Measurements from ENCODE around the gene CCR5AS.

Gene CCR5AS

GRCh38 chr3:46349484-46350261 is 57.2 kb downstream of the CCR5AS start:
- no peaks in the 10 kb centered on the region for H3K4me1 Mint-ChIP-seq (ENCODE audit: unreplicated experiment)
- H3K27ac Mint-ChIP-seq (ENCODE audit: unreplicated experiment), result no peak overlapping the region
- H3K9me3 Mint-ChIP-seq (ENCODE audit: unreplicated experiment), result no peaks in the 10 kb centered on the region
- peaks cover 57% of the 10 kb centered on the region for H3K27me3 Mint-ChIP-seq (ENCODE audit: unreplicated experiment)
- no peak overlapping the region for H3K4me3 Mint-ChIP-seq (ENCODE audit: unreplicated experiment)
- no peak for DNase-seq (ENCODE audit: extremely low spot score, unreplicated experiment)
- no peaks in the 10 kb centered on the region for H3K36me3 Mint-ChIP-seq (ENCODE audit: unreplicated experiment)
- no peak for TF ChIP-seq CTCF (IDR thresholded peaks at IDR 0.05)

- no peaks in the 10 kb centered on the region for H3K4me1 Mint-ChIP-seq (ENCODE audit: unreplicated experiment)
- H3K36me3 Mint-ChIP-seq (ENCODE audit: unreplicated experiment), result no peaks in the 10 kb centered on the region
- H3K27me3 Mint-ChIP-seq (ENCODE audit: unreplicated experiment), result peaks cover 52% of the 10 kb centered on the region
- TF ChIP-seq CTCF (IDR thresholded peaks at IDR 0.05), result no peak
- no peaks in the 10 kb centered on the region for H3K9me3 Mint-ChIP-seq (ENCODE audit: unreplicated experiment)
- H3K4me3 Mint-ChIP-seq (ENCODE audit: unreplicated experiment), result no peak overlapping the region
- H3K27ac Mint-ChIP-seq (ENCODE audit: unreplicated experiment), result no peak overlapping the region
- no peak for DNase-seq (ENCODE audit: extremely low spot score, unreplicated experiment)
Observed at GRCh38 chr3:46348823-46349482, 57.9 kb downstream of the CCR5AS start.

- no peaks in the 10 kb centered on the region for H3K4me1 Mint-ChIP-seq (ENCODE audit: unreplicated experiment)
- no peaks in the 10 kb centered on the region for H3K36me3 Mint-ChIP-seq (ENCODE audit: unreplicated experiment)
- H3K27me3 Mint-ChIP-seq (ENCODE audit: unreplicated experiment), result peaks cover 17% of the 10 kb centered on the region
Observed at GRCh38 chr3:46344476-46344875, 62.4 kb downstream of the CCR5AS start.

GRCh38 chr3:46338840-46339239 is 68.0 kb downstream of the CCR5AS start:
- no peaks in the 10 kb centered on the region for H3K4me1 Mint-ChIP-seq (ENCODE audit: unreplicated experiment)
- no peak overlapping the region for H3K27ac Mint-ChIP-seq (ENCODE audit: unreplicated experiment)
- H3K27me3 Mint-ChIP-seq (ENCODE audit: unreplicated experiment), result peaks cover 14% of the 10 kb centered on the region
- no peak for DNase-seq (ENCODE audit: extremely low spot score, unreplicated experiment)
- H3K9me3 Mint-ChIP-seq (ENCODE audit: unreplicated experiment), result peaks cover 3% of the 10 kb centered on the region
- H3K36me3 Mint-ChIP-seq (ENCODE audit: unreplicated experiment), result no peaks in the 10 kb centered on the region
- TF ChIP-seq CTCF (IDR thresholded peaks at IDR 0.05), result no peak
- H3K4me3 Mint-ChIP-seq (ENCODE audit: unreplicated experiment), result no peak overlapping the region

More at GRCh38 chr3:46344476-46344875, 62.4 kb downstream of the CCR5AS start:
- Mint-ChIP-seq H3K27ac (ENCODE audit: unreplicated experiment) (no peak overlapping the region), H3K9me3 (ENCODE audit: unreplicated experiment) (no peaks in the 10 kb centered on the region), H3K4me3 (ENCODE audit: unreplicated experiment) (no peak overlapping the region)
- DNase-seq (ENCODE audit: extremely low spot score, unreplicated experiment), result no peak
- TF ChIP-seq CTCF (IDR thresholded peaks at IDR 0.05), result no peak

- no peak overlapping the region for H3K4me3 Mint-ChIP-seq (ENCODE audit: unreplicated experiment)
- TF ChIP-seq CTCF (IDR thresholded peaks at IDR 0.05), result no peak
- DNase-seq (ENCODE audit: extremely low spot score, unreplicated experiment), result no peak
- no peaks in the 10 kb centered on the region for H3K4me1 Mint-ChIP-seq (ENCODE audit: unreplicated experiment)
- H3K27ac Mint-ChIP-seq (ENCODE audit: unreplicated experiment), result no peak overlapping the region
- peaks cover 14% of the 10 kb centered on the region for H3K27me3 Mint-ChIP-seq (ENCODE audit: unreplicated experiment)
- H3K9me3 Mint-ChIP-seq (ENCODE audit: unreplicated experiment), result peaks cover 3% of the 10 kb centered on the region
- no peaks in the 10 kb centered on the region for H3K36me3 Mint-ChIP-seq (ENCODE audit: unreplicated experiment)
Observed at GRCh38 chr3:46337911-46338310, 69.0 kb downstream of the CCR5AS start.

All from osteocyte (in vitro differentiated cells).